Ovary (tissue), 9 donors: ENCODE data around the gene RPL19. TPM values are rescaled to one million over a fixed set of nuclear protein-coding genes. Genes with fewer than 3 reads are reported as not detected.

Source experiments
- DNase-seq, 5 donors: peaks; one replicate each; pipeline ENCODE4 v3.0.0-alpha.2; 2019 to 2020
- H3K27ac ChIP-seq, 2 donors: fragments of 200-600 bp; one replicate each; pipeline versions ENCODE4 v1.5.1 to v1.8.0; 2019 to 2022
- H3K27me3 ChIP-seq: fragments of 200-600 bp; one replicate; pipeline ENCODE4 v1.8.0; 2022
- H3K36me3 ChIP-seq: fragments of 200-600 bp; sonication (generic); one replicate; pipeline ENCODE4 v1.5.1; 2019
- H3K4me1 ChIP-seq: one replicate; pipeline ENCODE4 v1.8.1; 2013; ENCODE audit warnings: mild to moderate bottlenecking, moderate library complexity; ENCODE audit not compliant: insufficient read depth
- H3K4me3 ChIP-seq: fragments of 200-600 bp; sonication (generic); one replicate; pipeline ENCODE4 v1.5.1; 2017
- H3K9me3 ChIP-seq, 2 donors: fragments of 200-600 bp in 1 of 2; sonication (generic) in 1 of 2; one replicate each; pipeline versions ENCODE4 v1.5.1 to v1.8.1; 2013 to 2019; ENCODE audit warnings: mild to moderate bottlenecking in 1 of 2, moderate library complexity in 1 of 2
- CTCF ChIP-seq, 3 donors: fragments of 450-650 bp in 2 of 3; fragments of 200-600 bp in 1 of 3; IDR thresholded peaks; one replicate each; pipeline versions ENCODE4 v1.5.1 to v1.8.0; 2016 to 2022; ENCODE audit warnings: antibody characterized with exemption in 3 of 3, mild to moderate bottlenecking in 1 of 3
- EP300 ChIP-seq: sonication (generic); formaldehyde crosslinking; IDR thresholded peaks from one replicate; pipeline ENCODE4 v1.6.1; 2017; ENCODE audit warnings: antibody characterized with exemption
- POLR2A ChIP-seq: fragments of 450-650 bp; IDR thresholded peaks from one replicate; pipeline ENCODE4 v1.6.1; 2017; ENCODE audit warnings: antibody characterized with exemption, mild to moderate bottlenecking, moderate library complexity
- WGBS, 3 donors: extraction: QIAGEN DNeasy Blood & Tissue Kit in 1 of 3; methylation state at CpG; one replicate each; pipeline versions ENCODE4 v1.1.5 to v1.1.7; 2013 to 2017; 5-methylcytosine and 5-hydroxymethylcytosine counted together
- intact Hi-C, 4 donors: fragments of 100-400 bp; cut with DNase I; formaldehyde crosslinking; loops; one replicate each; pipeline versions ENCODE4 v1.11.0 to v1.15.1; 2022 to 2023
- polyA plus RNA-seq, 2 donors: library from polyadenylated mRNA; stranded (reverse); fragments of 200-250 nt in 1 of 2; fragments of 350-450 nt in 1 of 2; fragmentation: Illumina TruSeq in 1 of 2; extraction: RNeasy Lipid Tissue Mini Kit (QIAGEN cat#74804) in 1 of 2; gene quantifications; one replicate each; pipeline ENCODE4 v1.2.3, GENCODE V29; 2013 to 2014
- total RNA-seq, 7 donors: library from RNA; depleted of rRNA in 2 of 7; stranded (reverse); fragments of >200 nt in 2 of 7; fragmentation: NEBNext Ultra II Directional in 3 of 7; extraction: Animal tissue kit (Norgen Biotek cat#: 25700) in 3 of 7; gene quantifications; one replicate each; pipeline versions ENCODE4 v1.1.0 to v1.2.4, GENCODE V29; 2016 to 2023
- donor health status: DM: no; HTN: no; CAD: no; lungs with moderate emphysema.
- donor health status: DM: no; HTN: no; CAD: no.
- donor health status: Bipolar disorder and iron deficiency.
- donor health status: DM: yes; HTN: yes; CAD: no.
- donor health status: DM: no; HTN: no; CAD: no.
- donor health status: DM: yes; HTN: yes; CAD: no.

Gene RPL19
- total and polyA plus RNA-seq, 9 donors: 2,272 to 5,697 (median 3,184) TPM

GRCh38 chr17:39178536-39178935, 21.5 kb upstream of the RPL19 start:
- WGBS, 3 donors: 80 to 85% (median 84%) methylated on average over 4 of the region's 4 CpGs
- Histone ChIP-seq H3K9me3 (no peaks in the 10 kb centered on the region), H3K4me3 (no peak overlapping the region), H3K27me3 (no peaks in the 10 kb centered on the region), H3K36me3 (no peaks in the 10 kb centered on the region), H3K4me1 (no peaks in the 10 kb centered on the region), H3K27ac (no peak overlapping the region)
- DNase-seq: no peak
- intact Hi-C loops: loop anchor here in 3 of 4 donors (5.0 to 10.0 kb wide), 3 partner anchors 194 to 204 kb away; no protein-coding TSS in a partner anchor
- TF ChIP-seq POLR2A (no peak), CTCF (IDR thresholded peaks at IDR 0.05) (no peak), EP300 (no peak)

- Histone ChIP-seq H3K9me3 (no peaks in the 10 kb centered on the region), H3K4me3 (no peak overlapping the region), H3K27ac (no peak overlapping the region), H3K4me1 (no peaks in the 10 kb centered on the region), H3K27me3 (no peaks in the 10 kb centered on the region), H3K36me3 (no peaks in the 10 kb centered on the region)
- 85 to 86% (median 85%) methylated on average over 5 of the region's 5 CpGs for WGBS, 3 donors
- intact Hi-C loops: no loop called here
- no peak for DNase-seq
- TF ChIP-seq EP300: no peak
- TF ChIP-seq CTCF (IDR thresholded peaks at IDR 0.05): no peak
- no peak for TF ChIP-seq POLR2A
Observed at GRCh38 chr17:39181303-39181702, 18.8 kb upstream of the RPL19 start.

GRCh38 chr17:39183045-39183444, 17.0 kb upstream of the RPL19 start:
- Histone ChIP-seq H3K36me3 (no peaks in the 10 kb centered on the region), H3K9me3 (no peaks in the 10 kb centered on the region), H3K4me3 (no peak overlapping the region), H3K27ac (no peak overlapping the region), H3K27me3 (no peaks in the 10 kb centered on the region), H3K4me1 (no peaks in the 10 kb centered on the region)
- TF ChIP-seq POLR2A: no peak
- TF ChIP-seq CTCF (IDR thresholded peaks at IDR 0.05): no peak
- no peak for TF ChIP-seq EP300
- 87 to 95% (median 90%) methylated on average over 5 of the region's 5 CpGs for WGBS, 3 donors
- no peak for DNase-seq
- intact Hi-C loops: no loop called here

GRCh38 chr17:39183720-39184119, 16.4 kb upstream of the RPL19 start:
- DNase-seq: no peak
- Histone ChIP-seq H3K4me1 (no peaks in the 10 kb centered on the region), H3K27ac (no peak overlapping the region), H3K27me3 (no peaks in the 10 kb centered on the region), H3K36me3 (no peaks in the 10 kb centered on the region), H3K4me3 (no peak overlapping the region), H3K9me3 (no peaks in the 10 kb centered on the region)
- intact Hi-C loops: no loop called here
- WGBS, 3 donors: 77 to 84% (median 83%) methylated on average over 10 of the region's 10 CpGs
- TF ChIP-seq EP300: no peak
- no peak for TF ChIP-seq CTCF (IDR thresholded peaks at IDR 0.05)
- no peak for TF ChIP-seq POLR2A
